Occipital lobe (tissue), 2 donors: ENCODE results near the gene HMGCS2. TPM values are rescaled to one million over a fixed set of nuclear protein-coding genes. Genes with fewer than 3 reads are reported as not detected.
A peak's percentile ranks its signal among the peaks of the same experiment; 100 is the strongest.
"Not testable (repeated sequence)": the region's sequence is repeated elsewhere in the genome, so short reads cannot be mapped to it uniquely, and the experiment has no call there.

Experiments used
- DNase-seq: peaks from one replicate; lab custom pipeline; 2025; lab: John Stamatoyannopoulos, UW
- total RNA-seq: library from RNA; depleted of rRNA; stranded (reverse); fragments of >200 nt; gene quantifications from one replicate; pipeline ENCODE4 v1.2.3, GENCODE V29; 2014

The HMGCS2 gene
- total RNA-seq, 1 donor from 2014 or later: not detected

- DNase-seq: no peak
Observed at GRCh38 chr1:119731741-119732430, 36.8 kb downstream of the HMGCS2 start.

GRCh38 chr1:119731060-119731459, 37.6 kb downstream of the HMGCS2 start:
- no peak for DNase-seq

GRCh38 chr1:119729044-119729443, 39.7 kb downstream of the HMGCS2 start:
- no peak for DNase-seq

GRCh38 chr1:119727991-119728390, 40.7 kb downstream of the HMGCS2 start:
- DNase-seq: no peak

GRCh38 chr1:119725626-119726025, 43.1 kb downstream of the HMGCS2 start:
- DNase-seq: no peak

GRCh38 chr1:119724611-119725218, 44.0 kb downstream of the HMGCS2 start:
- no peak for DNase-seq

GRCh38 chr1:119721896-119722295, 46.8 kb downstream of the HMGCS2 start:
- DNase-seq: no peak

- DNase-seq: no peak
Observed at GRCh38 chr1:119720866-119721440, 47.8 kb downstream of the HMGCS2 start.

- no peak for DNase-seq
Observed at GRCh38 chr1:119718972-119719371, 49.7 kb downstream of the HMGCS2 start.

GRCh38 chr1:119718409-119718808, 50.3 kb downstream of the HMGCS2 start:
- DNase-seq: no peak

- no peak for DNase-seq
Observed at GRCh38 chr1:119715542-119715941, 53.2 kb downstream of the HMGCS2 start.

GRCh38 chr1:119714583-119714982, 54.1 kb downstream of the HMGCS2 start:
- DNase-seq: no peak

GRCh38 chr1:119713749-119714456, 54.8 kb downstream of the HMGCS2 start:
- DNase-seq: no peak

GRCh38 chr1:119713039-119713748, 55.5 kb downstream of the HMGCS2 start:
- no peak for DNase-seq

GRCh38 chr1:119712342-119713038, 56.2 kb downstream of the HMGCS2 start:
- peak; percentile 52 for DNase-seq

GRCh38 chr1:119711804-119712341, 56.8 kb downstream of the HMGCS2 start, which contains the start of gene PHGDH:
Gene PHGDH (plus strand): TSS chr1:119711934. CDS start chr1:119712023, 89 bp downstream.
- peak; percentile 41 for DNase-seq

GRCh38 chr1:119711356-119711803, 57.3 kb downstream of the HMGCS2 start:
- not testable (repeated sequence) for DNase-seq

GRCh38 chr1:119706599-119706998, 62.1 kb downstream of the HMGCS2 start:
- not testable (repeated sequence) for DNase-seq

GRCh38 chr1:119703666-119704450, 64.8 kb downstream of the HMGCS2 start:
- no peak for DNase-seq

- no peak for DNase-seq
Observed at GRCh38 chr1:119702384-119702783, 66.3 kb downstream of the HMGCS2 start.
